Fibroblast of skin of right quadriceps (primary cell): ENCODE data around the gene MGAT5.
"Not testable (repeated sequence)": the region's sequence is repeated elsewhere in the genome, so short reads cannot be mapped to it uniquely, and the experiment has no call there.

Experiments used
- DNase-seq: peaks from one replicate; pipeline ENCODE4 v3.0.0-alpha.2; 2013

MGAT5 gene

DNA sequence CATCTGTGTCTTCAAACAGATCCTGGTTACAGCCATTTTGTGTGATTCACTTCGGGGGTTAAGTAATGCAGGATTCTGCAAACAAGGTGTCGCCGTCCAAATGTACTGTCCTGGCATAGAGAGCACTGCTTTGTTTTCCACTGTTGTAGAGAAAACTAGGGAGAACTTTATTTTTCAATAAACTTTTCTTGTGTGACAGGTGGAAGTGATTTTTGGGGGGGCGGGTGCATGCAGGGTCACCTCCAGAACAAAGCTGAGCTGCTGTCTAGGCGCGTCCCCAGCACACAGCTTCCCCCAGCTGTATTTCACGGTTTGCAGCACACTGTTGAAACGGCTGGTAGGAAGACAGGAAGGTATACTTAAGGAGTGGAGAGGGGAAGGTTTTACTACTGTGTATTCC is 200.6 kb downstream of the MGAT5 start:
- DNase-seq, result no peak

- no peak for DNase-seq
Measured at GRCh38 chr2:134454931-134455330, 201.1 kb downstream of the MGAT5 start.

- no peak for DNase-seq
Measured at GRCh38 chr2:134455426-134455825, 201.6 kb downstream of the MGAT5 start.

DNA sequence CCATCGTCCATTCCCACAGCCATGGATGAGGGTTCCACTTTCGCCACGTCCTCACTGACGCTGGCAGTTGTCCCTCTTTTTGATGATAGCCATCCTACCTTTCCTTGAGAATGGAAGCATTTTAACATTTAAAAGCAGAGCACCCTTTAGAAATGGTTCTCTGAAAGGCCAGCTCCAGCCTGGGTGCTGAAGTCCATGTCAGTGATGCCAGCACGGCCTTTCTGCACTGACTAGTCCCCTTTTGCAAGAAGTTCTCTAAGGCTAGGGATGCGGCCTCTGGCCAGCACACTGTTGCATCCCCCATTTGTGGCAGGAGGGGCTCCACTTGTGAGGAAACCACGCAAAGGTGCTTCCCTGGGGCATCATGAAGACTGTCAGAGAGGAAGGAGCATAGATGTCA is 203.5 kb downstream of the MGAT5 start:
- DNase-seq, result no peak

GRCh38 chr2:134457765-134458472 is 204.0 kb downstream of the MGAT5 start:
- no peak for DNase-seq

- DNase-seq, result no peak
Measured at GRCh38 chr2:134458473-134458853, 204.6 kb downstream of the MGAT5 start.

DNA sequence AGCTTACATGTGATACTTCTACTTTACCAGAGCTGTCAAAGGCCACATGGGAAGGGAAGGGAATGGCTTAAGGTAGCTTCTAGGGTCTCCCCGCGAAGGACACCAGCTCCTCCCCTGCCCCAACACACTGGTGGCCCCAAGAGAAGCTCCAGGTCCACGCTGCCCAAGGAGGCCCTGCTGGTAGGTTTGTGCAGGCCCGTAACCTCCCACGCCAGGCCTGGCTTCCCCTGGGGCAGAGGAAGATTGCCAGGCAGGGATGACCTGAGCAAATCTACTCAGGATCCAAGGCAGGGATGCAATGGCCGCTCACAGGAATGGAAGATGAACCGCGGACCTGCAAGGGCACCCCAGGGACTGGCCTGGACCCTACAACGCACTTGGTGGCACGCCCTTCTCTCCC is 205.1 kb downstream of the MGAT5 start:
- DNase-seq, result no peak

DNA sequence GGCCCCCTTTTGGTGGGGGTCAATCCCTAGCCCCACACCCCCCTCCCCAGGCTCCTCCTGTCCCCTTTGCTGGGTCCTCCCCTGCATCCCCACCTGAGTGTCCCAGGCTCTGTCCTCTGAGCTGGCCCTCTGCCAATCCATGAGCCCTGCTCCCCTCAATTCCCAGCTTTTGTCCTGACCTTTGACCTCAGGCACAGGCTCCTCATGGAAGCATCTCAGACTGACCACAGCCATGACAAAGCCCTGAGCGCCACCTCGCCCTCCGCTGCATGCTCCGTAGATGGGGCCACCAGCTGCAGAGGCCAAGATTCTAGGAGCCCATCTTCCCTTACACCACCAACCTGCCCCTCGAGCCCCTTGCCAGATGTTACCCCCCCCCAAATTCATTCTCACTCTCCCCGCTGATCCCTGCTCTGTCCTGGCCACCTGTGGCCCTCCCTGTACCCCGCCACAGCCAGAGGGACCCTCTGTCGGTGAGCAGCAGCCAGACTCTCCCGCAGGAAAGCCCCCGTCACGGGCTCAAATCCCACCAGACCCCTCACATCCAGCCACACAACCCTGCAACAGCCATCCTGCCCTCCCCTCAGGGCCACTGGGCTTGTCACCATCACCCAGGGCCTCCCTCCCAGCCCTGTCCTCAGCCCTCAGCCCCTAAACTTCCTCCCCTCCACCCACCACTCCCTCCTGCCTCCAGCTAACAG is 206.0 kb downstream of the MGAT5 start:
- no peak for DNase-seq

DNA sequence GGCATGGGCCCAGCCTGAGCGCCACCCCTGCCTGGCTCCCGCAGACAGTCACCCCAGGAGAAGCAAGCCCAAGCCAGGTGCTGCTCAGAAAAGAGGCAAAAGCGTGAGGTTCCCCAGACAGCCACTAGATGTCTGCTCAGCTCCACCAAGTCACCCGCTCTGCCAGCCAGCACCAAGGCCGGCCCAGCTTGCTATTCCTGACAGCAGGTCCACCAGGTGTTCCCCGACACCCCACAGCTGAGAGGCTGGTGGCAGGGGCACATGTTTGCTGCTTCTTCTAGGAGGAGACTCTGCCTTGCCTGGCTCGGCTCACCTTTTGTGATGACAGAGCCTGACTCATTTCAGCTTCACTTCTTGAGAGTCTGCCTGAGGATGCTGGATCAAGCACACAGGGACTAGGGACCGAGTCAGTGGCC is 206.7 kb downstream of the MGAT5 start:
- DNase-seq, result peak; percentile 30

DNA sequence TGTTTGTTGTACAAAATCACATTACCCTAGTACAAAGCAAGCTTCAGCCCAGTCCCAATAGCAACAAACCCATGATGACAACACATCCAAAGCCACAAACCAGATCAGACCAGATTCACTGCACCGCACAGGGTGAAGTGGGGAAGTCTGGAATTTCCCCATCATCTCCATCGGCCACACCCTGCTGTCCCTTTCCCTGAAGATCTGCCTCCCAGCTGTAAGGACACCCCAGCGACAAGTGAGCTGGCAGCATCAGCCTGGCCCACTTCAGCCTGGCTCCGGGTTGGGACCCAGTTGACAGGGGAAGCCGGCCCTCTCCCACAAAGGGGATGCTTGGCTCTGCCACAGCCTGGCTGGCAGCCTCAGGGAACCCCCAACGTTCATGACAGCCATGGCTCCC is 207.6 kb downstream of the MGAT5 start:
- peak; percentile 13 for DNase-seq

DNA sequence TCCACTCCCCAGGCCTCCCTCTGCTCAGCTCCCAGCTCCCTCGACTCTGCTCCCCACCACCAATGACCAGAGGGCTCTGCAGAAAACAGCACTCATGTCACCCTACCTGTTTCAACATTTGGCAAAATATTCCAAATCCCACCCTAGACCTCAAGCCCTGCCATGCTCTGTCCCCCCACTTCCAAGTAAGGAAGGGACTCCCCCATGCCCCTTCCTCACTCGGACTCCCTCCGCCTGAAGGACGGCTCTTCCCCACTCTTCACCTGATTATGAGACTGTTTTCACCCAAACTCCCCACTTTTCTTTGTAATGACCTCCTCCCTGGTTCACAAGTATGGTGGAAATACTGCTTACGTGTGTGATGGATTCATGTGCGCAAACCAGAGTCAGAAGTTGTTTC is 208.4 kb downstream of the MGAT5 start:
- DNase-seq, result no peak

GRCh38 chr2:134462791-134463698 is 209.2 kb downstream of the MGAT5 start:
- DNase-seq, result no peak

GRCh38 chr2:134463699-134464022 is 209.8 kb downstream of the MGAT5 start:
- DNase-seq, result no peak

GRCh38 chr2:134465228-134466105 is 211.6 kb downstream of the MGAT5 start:
- no peak for DNase-seq

GRCh38 chr2:134466141-134466540 is 212.3 kb downstream of the MGAT5 start:
- no peak for DNase-seq

- DNase-seq, result no peak
Measured at GRCh38 chr2:134468164-134468563, 214.3 kb downstream of the MGAT5 start.

GRCh38 chr2:134468776-134469175 is 214.9 kb downstream of the MGAT5 start:
- no peak for DNase-seq

DNA sequence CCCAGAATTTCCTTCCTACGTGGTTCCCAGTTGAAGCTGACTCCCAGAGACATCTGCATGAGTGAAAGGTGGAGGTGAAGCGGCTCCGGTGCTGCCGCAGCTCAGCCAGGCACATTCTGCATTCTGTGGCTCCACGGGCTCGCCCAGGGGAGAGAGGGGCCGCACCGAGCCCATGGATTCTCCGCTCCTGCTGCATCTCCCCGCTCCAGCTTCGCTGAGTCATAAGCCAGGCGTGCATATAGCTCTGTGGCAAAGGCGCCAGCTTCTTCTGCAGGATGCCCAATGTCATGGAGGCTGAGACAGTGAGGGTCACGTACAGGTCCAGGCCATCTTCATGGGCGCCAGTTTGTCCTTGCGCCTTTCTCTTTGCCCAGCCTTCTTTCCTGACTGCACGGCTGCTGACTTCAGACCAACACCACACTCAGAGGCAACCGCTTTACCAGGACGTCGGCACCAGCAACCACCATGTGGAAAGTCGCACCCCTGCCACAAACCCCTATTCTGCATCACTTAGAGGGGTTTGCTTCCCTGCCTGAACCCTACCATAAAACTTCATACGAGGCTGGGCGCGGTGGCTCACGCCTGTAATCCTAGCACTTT is 215.7 kb downstream of the MGAT5 start:
- DNase-seq, result no peak

DNA sequence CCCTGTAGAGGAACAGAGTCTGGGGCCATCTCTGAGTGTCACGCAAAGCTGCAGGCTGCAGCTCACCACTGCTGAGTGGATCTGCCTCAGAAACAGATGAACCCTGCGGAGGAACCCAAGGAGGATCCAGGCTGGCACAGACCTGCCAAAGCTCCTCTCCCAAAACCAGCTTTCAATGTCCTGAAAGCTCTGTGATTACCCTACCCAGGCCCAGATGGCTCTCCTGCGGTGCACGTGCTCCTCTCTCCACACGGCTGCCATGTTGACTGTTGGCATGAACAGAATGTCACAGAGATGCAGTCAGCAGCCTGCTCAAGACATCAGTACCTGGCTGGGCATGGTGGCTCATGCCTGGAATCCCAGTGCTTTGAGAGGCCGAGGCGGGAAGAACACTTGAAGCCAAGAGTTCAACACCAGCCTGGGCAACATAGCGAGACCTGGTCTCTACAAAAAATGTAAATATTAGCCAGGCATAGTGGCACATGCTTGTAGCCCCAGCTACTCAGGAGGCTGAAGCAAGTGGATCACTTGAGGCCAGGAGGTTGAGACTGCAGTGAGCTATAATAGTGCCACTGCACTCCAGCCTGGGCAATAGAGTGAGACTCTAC is 216.8 kb downstream of the MGAT5 start:
- no peak for DNase-seq

DNA sequence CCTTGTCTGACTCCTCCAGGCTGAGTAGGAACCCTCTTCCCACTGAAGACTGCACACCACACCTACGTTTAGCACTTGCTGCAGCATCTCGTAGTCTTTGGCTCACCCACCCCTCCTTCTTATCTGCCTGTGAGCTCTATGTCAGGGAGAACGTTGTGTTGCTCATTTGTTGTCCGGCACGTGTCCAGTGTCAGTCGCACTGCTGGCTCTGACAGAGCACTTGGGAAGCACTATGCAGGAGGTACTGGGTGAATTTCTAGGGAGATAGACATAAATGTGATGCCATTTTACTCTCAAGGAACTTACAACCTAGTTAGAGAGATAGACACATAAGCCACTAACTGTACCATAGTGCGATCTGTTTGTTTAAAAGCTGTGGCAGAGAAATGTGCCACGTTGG is 223.1 kb downstream of the MGAT5 start:
- DNase-seq, result not testable (repeated sequence)

DNA sequence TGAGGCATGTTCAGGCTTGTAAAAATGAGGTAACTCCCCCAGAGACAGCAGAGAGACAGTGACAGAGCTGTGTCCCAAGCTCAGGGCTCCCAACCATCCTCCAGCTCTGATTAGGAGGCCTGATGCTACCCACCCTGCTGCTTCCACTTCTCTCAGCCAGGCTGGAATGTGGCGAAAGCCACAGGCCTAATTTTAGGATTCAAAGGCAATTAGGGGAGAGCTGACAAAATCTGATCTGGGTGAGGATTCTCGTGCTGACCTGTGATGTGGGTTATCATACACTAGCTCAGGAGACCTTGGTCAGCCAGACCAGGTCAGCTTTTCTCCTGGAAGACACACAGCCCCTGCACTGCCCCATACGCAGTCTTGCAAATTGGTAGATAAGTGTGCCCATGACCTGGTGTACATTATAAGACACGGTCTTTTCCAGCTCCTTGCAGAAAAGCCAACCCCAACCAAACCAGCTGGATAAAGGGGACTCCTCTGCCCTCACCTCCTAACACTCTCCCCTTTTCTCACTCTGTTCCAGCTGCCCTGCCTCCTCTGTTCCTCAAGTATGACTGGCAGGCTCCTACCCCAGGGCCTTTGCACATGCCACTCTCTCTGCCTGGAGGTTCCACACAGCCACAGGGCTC is 225.9 kb downstream of the MGAT5 start:
- no peak for DNase-seq
